Endothelial cell of umbilical vein (primary cell): ENCODE results near the gene CDK5. TPM values are rescaled to one million over a fixed set of nuclear protein-coding genes. Genes with fewer than 3 reads are reported as not detected.

ENCODE experiments used
- BruUV-seq: library from RNA; stranded (reverse); fragments of 400-500 nt; replicated peaks from 2 replicates; lab custom pipeline; 2021; lab: Mats Ljungman, UMichigan
- CTCF ChIA-PET: fragments of 300-600, 350-600 bp; sonication (Branson Sonifier 250); formaldehyde crosslinking; loops from one replicate; lab custom pipeline; 2021; ENCODE audit warnings: antibody characterized with exemption, inconsistent platforms; lab: Charles Lee
- POLR2A ChIA-PET: fragments of 300-600, 350-600 bp; sonication (Branson Sonifier 250); formaldehyde crosslinking; loops from one replicate; lab custom pipeline; 2021; ENCODE audit warnings: antibody characterized with exemption, inconsistent platforms; lab: Charles Lee
- DNase-seq: peaks from one replicate; pipeline ENCODE4 v3.0.0-alpha.2; 2011; ENCODE audit warnings: low read depth, low spot score
- FAIRE-seq: peaks from 2 replicates; lab custom pipeline; 2011; peaks lifted over from hg19 to GRCh38; lab: Jason Lieb, UNC
- H2AFZ ChIP-seq: 2 replicates; pipeline ENCODE4 v1.6.0; 2012; ENCODE audit warnings: low read depth, low read length, control low read depth, inconsistent platforms
- H3K27ac ChIP-seq: 2 replicates; pipeline ENCODE4 v1.5.1; 2011; ENCODE audit warnings: low read depth, mild to moderate bottlenecking, control low read depth, low read length, moderate library complexity; ENCODE audit not compliant: insufficient read depth
- H3K27me3 ChIP-seq, 2 experiments: 2 replicates each; pipeline versions ENCODE4 v1.6.0 to v1.6.1; 2011; ENCODE audit warnings: low read length in 2 of 2, mixed read lengths in 1 of 2; ENCODE audit not compliant: control insufficient read depth in 2 of 2, insufficient read depth in 2 of 2
- H3K36me3 ChIP-seq, 2 experiments: 2 replicates in 1 of 2; 3 replicates in 1 of 2; pipeline ENCODE4 v1.5.1; 2011; ENCODE audit warnings: low read length in 2 of 2, mild to moderate bottlenecking in 1 of 2, moderate library complexity in 1 of 2; ENCODE audit not compliant: control insufficient read depth in 2 of 2, insufficient read depth in 2 of 2; ENCODE audit errors: extremely low read depth in 1 of 2
- H3K4me1 ChIP-seq: 3 replicates; pipeline ENCODE4 v1.5.1; 2011; ENCODE audit warnings: mild to moderate bottlenecking, low read length; ENCODE audit not compliant: control insufficient read depth, insufficient read depth; ENCODE audit errors: extremely low read depth
- H3K4me2 ChIP-seq: 2 replicates; pipeline ENCODE4 v1.6.1; 2011; ENCODE audit warnings: low read length, control low read depth, mixed read lengths; ENCODE audit not compliant: insufficient read depth
- H3K4me3 ChIP-seq, 3 experiments: fragments of 200-600 bp in 1 of 3; sonication (generic), shearing (Covaris generic) in 1 of 3; replicated peaks in 1 of 3; 2 replicates each; pipeline ENCODE4 v1.5.1; 2011 to 2016; ENCODE audit warnings: control low read depth in 3 of 3, low read length in 3 of 3, mild to moderate bottlenecking in 2 of 3, inconsistent platforms in 1 of 3, low read depth in 1 of 3, moderate library complexity in 1 of 3; ENCODE audit not compliant: insufficient read depth in 1 of 3
- H3K79me2 ChIP-seq: 2 replicates; pipeline ENCODE4 v1.6.0; 2012; ENCODE audit warnings: low read length, inconsistent platforms; ENCODE audit not compliant: control insufficient read depth, insufficient read depth
- H3K9ac ChIP-seq: replicated peaks from 2 replicates; pipeline ENCODE3; 2011; ENCODE audit warnings: low read length, control low read depth; ENCODE audit not compliant: insufficient read depth; ENCODE audit errors: extremely low read depth
- H3K9me1 ChIP-seq: replicated peaks from 3 replicates; pipeline ENCODE4 v1.6.0; 2011; ENCODE audit warnings: mild to moderate bottlenecking, low read length; ENCODE audit not compliant: control insufficient read depth, insufficient read depth; ENCODE audit errors: extremely low read depth
- H3K9me3 ChIP-seq: replicated peaks from 2 replicates; pipeline ENCODE4 v1.5.1; 2012; ENCODE audit warnings: low read length, inconsistent platforms; ENCODE audit not compliant: control insufficient read depth, insufficient read depth
- H4K20me1 ChIP-seq: replicated peaks from 2 replicates; pipeline ENCODE3; 2011; ENCODE audit warnings: mild to moderate bottlenecking, low read length; ENCODE audit not compliant: control insufficient read depth, insufficient read depth; ENCODE audit errors: extremely low read depth
- CTCF ChIP-seq, 2 donors: IDR thresholded peaks; 1 replicate in 1 of 2; 2 replicates in 1 of 2; pipeline ENCODE4 v1.5.1; 2011; ENCODE audit warnings: low read length in 2 of 2, mild to moderate bottlenecking in 2 of 2, moderate library complexity in 2 of 2, control low read depth in 1 of 2, inconsistent platforms in 1 of 2, low read depth in 1 of 2; ENCODE audit not compliant: insufficient read depth in 1 of 2; ENCODE audit errors: extremely low read depth in 1 of 2
- EZH2 ChIP-seq: IDR thresholded peaks from 2 replicates; pipeline ENCODE4 v1.6.1; 2012; ENCODE audit warnings: borderline replicate concordance, low read depth, mild to moderate bottlenecking, moderate library complexity, low read length, inconsistent platforms; ENCODE audit not compliant: severe bottlenecking
- FOS ChIP-seq: IDR thresholded peaks from 2 replicates; pipeline ENCODE4 v1.6.1; 2011; ENCODE audit warnings: mild to moderate bottlenecking, low read length, moderate library complexity, borderline replicate concordance; ENCODE audit not compliant: insufficient read depth
- GATA2 ChIP-seq: IDR thresholded peaks from 2 replicates; pipeline ENCODE4 v1.7.0; 2011; ENCODE audit warnings: low read depth, mild to moderate bottlenecking, moderate library complexity, mixed read lengths, low read length; ENCODE audit not compliant: insufficient read length, insufficient read depth
- JUN ChIP-seq: IDR thresholded peaks from 2 replicates; pipeline ENCODE4 v1.6.1; 2011; ENCODE audit warnings: borderline replicate concordance, low read depth; ENCODE audit not compliant: insufficient read length, insufficient read depth
- MAX ChIP-seq: IDR thresholded peaks from 2 replicates; pipeline ENCODE4 v1.6.1; 2011; ENCODE audit not compliant: insufficient read depth, insufficient read length
- MYC ChIP-seq: IDR thresholded peaks from one replicate; pipeline ENCODE4 v1.6.1; 2011; ENCODE audit warnings: mild to moderate bottlenecking, low read depth, low read length
- POLR2A ChIP-seq: IDR thresholded peaks from 2 replicates; pipeline ENCODE4 v1.6.1; 2012; ENCODE audit warnings: low read depth, mild to moderate bottlenecking, control low read depth, low read length
- POLR2AphosphoS5 ChIP-seq: IDR thresholded peaks from 2 replicates; pipeline ENCODE4 v1.6.1; 2012; ENCODE audit warnings: low read depth, mild to moderate bottlenecking, control low read depth, low read length, moderate library complexity; ENCODE audit not compliant: insufficient read depth
- dilution Hi-C: fragments of 300-500 bp; cut with MboI; formaldehyde crosslinking; loops from one replicate; pipeline ENCODE4 v1.15.0; 2019; ENCODE audit warnings: low sequenced_read_pairs; ENCODE audit not compliant: extremely low pct_ligation_motif_present
- intact Hi-C: fragments of 100-400 bp; cut with micrococcal nuclease; formaldehyde crosslinking; loops from one replicate; pipeline ENCODE4 v1.10.0; 2022
- polyA plus RNA-seq, 4 experiments: library from polyadenylated mRNA; depleted of rRNA in 3 of 4; stranded (reverse) in 3 of 4; unstranded in 1 of 4; fragments of >200 nt; gene quantifications; 2 replicates each; pipeline versions ENCODE4 v1.2.1 to v1.2.3, GENCODE V29; 2011 to 2012; ENCODE audit warnings: missing spikeins in 1 of 4
- total RNA-seq: library from RNA; stranded (reverse); gene quantifications from 2 replicates; pipeline ENCODE4 v1.2.3, GENCODE V29; 2021

CDK5 gene
- total and polyA plus RNA-seq, 2 donors (not counting 3 experiments of a cell fraction or from before 2014, with no cell fraction given), result 16.5 to 38.3 TPM

- Histone ChIP-seq H3K4me3 (no peak within 1 kb of the TSS), H3K27me3 (peaks cover 9 to 12% of the 10 kb centered on the region in 2 experiments), H3K9ac (no peak within 1 kb of the TSS), H2AFZ (no peak within 1 kb of the TSS), H3K36me3 (no peaks in the 10 kb centered on the region), H3K4me2 (no peak within 1 kb of the TSS), H4K20me1 (no peaks in the 10 kb centered on the region), H3K79me2 (no peaks in the 10 kb centered on the region), H3K9me3 (no peaks in the 10 kb centered on the region), H3K27ac (no peak within 1 kb of the TSS), H3K4me1 (peaks cover 10% of the 10 kb centered on the region), H3K9me1 (no peaks in the 10 kb centered on the region)
- dilution Hi-C loops, result no loop called here
- CTCF ChIA-PET, result interaction anchor here (8.8 kb wide), 1 partner anchor 16 kb away, joined by 107 read pairs; no protein-coding TSS in a partner anchor
- BruUV-seq, result no TSS peak
- POLR2A ChIA-PET, result no interaction called here
- FAIRE-seq (no peak), DNase-seq (no peak)
- TF ChIP-seq EZH2, result no peak
- TF ChIP-seq JUN, result no peak
- TF ChIP-seq POLR2AphosphoS5, result no peak
- no peak for TF ChIP-seq POLR2A
- TF ChIP-seq MYC, result no peak
- TF ChIP-seq GATA2, result no peak
- no peak for TF ChIP-seq MAX
- TF ChIP-seq CTCF (IDR thresholded peaks at IDR 0.05; ENCODE audit: extremely low read depth in 1 of 2, insufficient read depth in 1 of 2, low read depth in 1 of 2, low read length in 2 of 2), result no peak
- no peak for TF ChIP-seq FOS
- intact Hi-C loops, result no loop called here
Observed at GRCh38 chr7:151024435-151025056, 33.2 kb downstream of the CDK5 start, which contains the start of gene ATG9B. TSS of gene ATG9B (minus strand) at chr7:151024494. CDS start at chr7:151024423, 71 bp downstream.
